Left renal pelvis (tissue), 4 donors: Measurements from ENCODE around the gene URM1. TPM values are rescaled to one million over a fixed set of nuclear protein-coding genes. Genes with fewer than 3 reads are reported as not detected.

Experiments used
- DNase-seq, 4 donors: peaks; one replicate each; pipeline ENCODE4 v3.0.0-alpha.2; 2013; ENCODE audit warnings: low read depth in 4 of 4, low spot score in 3 of 4
- polyA plus RNA-seq, 4 donors: library from polyadenylated mRNA; unstranded; fragments of 120-200 nt; gene quantifications; one replicate each; pipeline ENCODE4 v1.2.1, GENCODE V29; 2013; ENCODE audit not compliant: insufficient read length in 4 of 4

Gene URM1
- polyA plus RNA-seq, 4 donors = 48.5 to 61.2 (median 53.6) TPM

- DNase-seq = no peak
Observed at GRCh38 chr9:128344931-128345605, 26.1 kb upstream of the URM1 start.

GRCh38 chr9:128349125-128349524 lies 22.0 kb upstream of the URM1 start:
- no peak for DNase-seq

- DNase-seq = no peak
Observed at GRCh38 chr9:128349772-128350171, 21.4 kb upstream of the URM1 start.

GRCh38 chr9:128355451-128355850 lies 15.7 kb upstream of the URM1 start:
- DNase-seq = no peak

GRCh38 chr9:128358090-128358489 lies 13.1 kb upstream of the URM1 start:
- DNase-seq = no peak

- no peak for DNase-seq
Observed at GRCh38 chr9:128358861-128359260, 12.3 kb upstream of the URM1 start.

GRCh38 chr9:128360826-128361225 lies 10.3 kb upstream of the URM1 start:
- DNase-seq = no peak

GRCh38 chr9:128361296-128361985 lies 9.7 kb upstream of the URM1 start:
- DNase-seq = no peak

- DNase-seq = peak in 2 of 4 donors; percentile 64 to 68
Observed at GRCh38 chr9:128361986-128362646, 9.1 kb upstream of the URM1 start.

GRCh38 chr9:128362774-128363173 lies 8.4 kb upstream of the URM1 start:
- DNase-seq = no peak

- no peak for DNase-seq
Observed at GRCh38 chr9:128365525-128365924, 5.6 kb upstream of the URM1 start.

GRCh38 chr9:128369024-128369706 lies 2.0 kb upstream of the URM1 start:
- DNase-seq = no peak

GRCh38 chr9:128370367-128370751 lies 815 bp upstream of the URM1 start:
- DNase-seq = no peak

- DNase-seq = no peak
Observed at GRCh38 chr9:128371630-128372117, 500 bp downstream of the URM1 start.

GRCh38 chr9:128372188-128372641 lies 1.0 kb downstream of the URM1 start:
- DNase-seq = no peak

- DNase-seq = no peak
Observed at GRCh38 chr9:128372784-128373183, 1.6 kb downstream of the URM1 start.

- DNase-seq = no peak
Observed at GRCh38 chr9:128374221-128374675, 3.1 kb downstream of the URM1 start.

GRCh38 chr9:128375865-128376264 lies 4.7 kb downstream of the URM1 start:
- DNase-seq = no peak

GRCh38 chr9:128382261-128382660 lies 11.1 kb downstream of the URM1 start:
- no peak for DNase-seq

- no peak for DNase-seq
Observed at GRCh38 chr9:128383007-128383753, 12.0 kb downstream of the URM1 start.
